ENCODE data around the gene ZNF302.

- no peak for TF ChIP-seq EZH2 (IDR thresholded peaks at IDR 0.05; ENCODE audit: low read depth, unreplicated experiment)
- TF ChIP-seq, protein P1, sequence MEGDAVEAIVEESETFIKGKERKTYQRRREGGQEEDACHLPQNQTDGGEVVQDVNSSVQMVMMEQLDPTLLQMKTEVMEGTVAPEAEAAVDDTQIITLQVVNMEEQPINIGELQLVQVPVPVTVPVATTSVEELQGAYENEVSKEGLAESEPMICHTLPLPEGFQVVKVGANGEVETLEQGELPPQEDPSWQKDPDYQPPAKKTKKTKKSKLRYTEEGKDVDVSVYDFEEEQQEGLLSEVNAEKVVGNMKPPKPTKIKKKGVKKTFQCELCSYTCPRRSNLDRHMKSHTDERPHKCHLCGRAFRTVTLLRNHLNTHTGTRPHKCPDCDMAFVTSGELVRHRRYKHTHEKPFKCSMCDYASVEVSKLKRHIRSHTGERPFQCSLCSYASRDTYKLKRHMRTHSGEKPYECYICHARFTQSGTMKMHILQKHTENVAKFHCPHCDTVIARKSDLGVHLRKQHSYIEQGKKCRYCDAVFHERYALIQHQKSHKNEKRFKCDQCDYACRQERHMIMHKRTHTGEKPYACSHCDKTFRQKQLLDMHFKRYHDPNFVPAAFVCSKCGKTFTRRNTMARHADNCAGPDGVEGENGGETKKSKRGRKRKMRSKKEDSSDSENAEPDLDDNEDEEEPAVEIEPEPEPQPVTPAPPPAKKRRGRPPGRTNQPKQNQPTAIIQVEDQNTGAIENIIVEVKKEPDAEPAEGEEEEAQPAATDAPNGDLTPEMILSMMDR (conservative IDR thresholded peaks at IDR 0.05; ENCODE audit: low read depth in 2 of 2), result peak; percentile 82 to 87
- no peak for TF ChIP-seq POLR2AphosphoS5 (IDR thresholded peaks at IDR 0.05; ENCODE audit: low read depth)
Measured at GRCh38 chr19:34712395-34713261, 35.1 kb downstream of the ZNF302 start.
